ENCODE measurements around the gene C1QB.
A peak's percentile ranks its signal among the peaks of the same experiment; 100 is the strongest.

C1QB gene

GRCh38 chr1:22633697-22634463 is 19.2 kb upstream of the C1QB start:
- DNase-seq (ENCODE audit: low read depth in 3 of 3): no peak

- no peak for DNase-seq (ENCODE audit: low read depth in 3 of 3)
Measured at GRCh38 chr1:22635436-22635835, 17.6 kb upstream of the C1QB start.

GRCh38 chr1:22636353-22636752 is 16.7 kb upstream of the C1QB start, which contains the start of gene C1QA:
Gene C1QA, plus strand, starts transcription at chr1:22636628. Its CDS starts 989 bp downstream, at chr1:22637617.
- no peak for DNase-seq (ENCODE audit: low read depth in 3 of 3)

- DNase-seq (ENCODE audit: low read depth in 3 of 3): no peak
Measured at GRCh38 chr1:22636927-22637326, 16.1 kb upstream of the C1QB start.

GRCh38 chr1:22637907-22638445 is 15.1 kb upstream of the C1QB start:
- no peak for DNase-seq (ENCODE audit: low read depth in 3 of 3)

- DNase-seq (ENCODE audit: low read depth in 3 of 3): no peak
Measured at GRCh38 chr1:22638476-22639234, 14.4 kb upstream of the C1QB start.

- no peak for DNase-seq (ENCODE audit: low read depth in 3 of 3)
Measured at GRCh38 chr1:22639286-22639685, 13.8 kb upstream of the C1QB start.

- DNase-seq (ENCODE audit: low read depth in 3 of 3): no peak
Measured at GRCh38 chr1:22641247-22641646, 11.8 kb upstream of the C1QB start.

- DNase-seq (ENCODE audit: low read depth in 3 of 3): peak; percentile 46 to 73 (median 46)
Measured at GRCh38 chr1:22641906-22642636, 11.0 kb upstream of the C1QB start.

GRCh38 chr1:22643381-22643780 is 9.7 kb upstream of the C1QB start, which contains the start of gene C1QC:
Gene C1QC, plus strand, starts transcription at chr1:22643633. Its CDS starts 391 bp downstream, at chr1:22644024.
- no peak for DNase-seq (ENCODE audit: low read depth in 3 of 3)

GRCh38 chr1:22643928-22644327 is 9.1 kb upstream of the C1QB start:
- DNase-seq (ENCODE audit: low read depth in 3 of 3): no peak

- DNase-seq (ENCODE audit: low read depth in 3 of 3): no peak
Measured at GRCh38 chr1:22645931-22646330, 7.1 kb upstream of the C1QB start.

GRCh38 chr1:22646384-22646783 is 6.7 kb upstream of the C1QB start:
- DNase-seq (ENCODE audit: low read depth in 3 of 3): no peak

GRCh38 chr1:22650089-22650693 is 2.8 kb upstream of the C1QB start:
- DNase-seq (ENCODE audit: low read depth in 3 of 3): no peak

GRCh38 chr1:22651941-22652856 is 837 bp upstream of the C1QB start:
- no peak for DNase-seq (ENCODE audit: low read depth in 3 of 3)

- DNase-seq (ENCODE audit: low read depth in 3 of 3): no peak
Measured at GRCh38 chr1:22654692-22655091, 1.7 kb downstream of the C1QB start.

- DNase-seq (ENCODE audit: low read depth in 3 of 3): no peak
Measured at GRCh38 chr1:22658385-22659163, 5.5 kb downstream of the C1QB start.

GRCh38 chr1:22660716-22661241 is 7.7 kb downstream of the C1QB start:
- DNase-seq (ENCODE audit: low read depth in 3 of 3): no peak

GRCh38 chr1:22661880-22662279 is 8.8 kb downstream of the C1QB start:
- DNase-seq (ENCODE audit: low read depth in 3 of 3): no peak
